Heart left ventricle (tissue), 13 donors: ENCODE data around the gene DENND4B.

Experiments used
- POLR2A ChIP-seq, 2 donors: fragments of 450-650 bp; IDR thresholded peaks; one replicate each; pipeline ENCODE4 v1.6.1; 2017; ENCODE audit warnings: antibody characterized with exemption in 2 of 2, mild to moderate bottlenecking in 2 of 2, moderate library complexity in 2 of 2
- TF ChIP-seq, protein P1 (sequence below), 12 donors: fragments of 200-600 bp; sonication (generic) in 4 of 12; IDR thresholded peaks; one replicate each; pipeline versions ENCODE4 v1.5.0 to v1.8.0; 2018 to 2022; ENCODE audit warnings: antibody characterized with exemption in 12 of 12, mild to moderate bottlenecking in 5 of 12
- donor health status: ischemic (EF 13 %, LVEDD 7.1; RV severe dilation, severe dysfunction).
- donor health status: DM: no; HTN: yes; CAD: no.
- donor health status: DM: no; HTN: no; CAD: no.
- donor health status: ischemic (EF 25% LVEDD 6.9; RV normal size, moderate dysfunction).
- donor health status: ischemic (EF 25% LVEDD 5.7; RV mildly dilated, moderate dysfunction).
- donor health status: ischemic (EF 35%, LVEDD 5.7; RV mildly dilated, moderate dysfunction).
- donor health status: nonischemic (EF 11% LVEDD 7.7; RV severe dilation, severe dysfunction).
- donor health status: DM: yes; HTN: yes; CAD: no.
- donor health status: PGD.
- donor health status: ischemic (EF 29% LVEDD 5.4; RV normal size, mild dysfunction).
- donor health status: nonischemic (EF 23%, LVEDD 6.1; RV moderate dilation, normal function).

DNA sequence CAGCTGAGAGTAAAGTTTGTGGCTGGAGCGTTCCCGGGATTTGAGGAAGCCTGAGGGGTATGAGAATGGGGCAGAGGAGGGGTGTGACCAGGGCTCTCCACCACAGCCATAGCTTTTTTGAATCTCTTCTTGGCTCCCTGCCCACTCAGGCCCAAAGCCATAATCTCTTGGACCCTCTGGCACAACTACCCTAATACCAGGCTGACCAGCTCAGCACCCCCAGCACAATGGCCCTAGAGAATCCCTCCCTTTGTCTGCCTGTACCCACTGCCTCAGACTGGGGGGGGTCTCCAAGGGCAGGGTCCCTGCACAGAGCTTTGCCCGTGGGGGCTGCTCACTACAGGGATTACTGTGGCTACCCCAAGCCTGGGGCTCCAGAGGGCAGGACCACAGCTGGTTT is 7.5 kb downstream of the DENND4B start:
- TF ChIP-seq, protein P1, sequence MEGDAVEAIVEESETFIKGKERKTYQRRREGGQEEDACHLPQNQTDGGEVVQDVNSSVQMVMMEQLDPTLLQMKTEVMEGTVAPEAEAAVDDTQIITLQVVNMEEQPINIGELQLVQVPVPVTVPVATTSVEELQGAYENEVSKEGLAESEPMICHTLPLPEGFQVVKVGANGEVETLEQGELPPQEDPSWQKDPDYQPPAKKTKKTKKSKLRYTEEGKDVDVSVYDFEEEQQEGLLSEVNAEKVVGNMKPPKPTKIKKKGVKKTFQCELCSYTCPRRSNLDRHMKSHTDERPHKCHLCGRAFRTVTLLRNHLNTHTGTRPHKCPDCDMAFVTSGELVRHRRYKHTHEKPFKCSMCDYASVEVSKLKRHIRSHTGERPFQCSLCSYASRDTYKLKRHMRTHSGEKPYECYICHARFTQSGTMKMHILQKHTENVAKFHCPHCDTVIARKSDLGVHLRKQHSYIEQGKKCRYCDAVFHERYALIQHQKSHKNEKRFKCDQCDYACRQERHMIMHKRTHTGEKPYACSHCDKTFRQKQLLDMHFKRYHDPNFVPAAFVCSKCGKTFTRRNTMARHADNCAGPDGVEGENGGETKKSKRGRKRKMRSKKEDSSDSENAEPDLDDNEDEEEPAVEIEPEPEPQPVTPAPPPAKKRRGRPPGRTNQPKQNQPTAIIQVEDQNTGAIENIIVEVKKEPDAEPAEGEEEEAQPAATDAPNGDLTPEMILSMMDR (IDR thresholded peaks at IDR 0.05): no peak
- TF ChIP-seq POLR2A (IDR thresholded peaks at IDR 0.05): no peak
